ENCODE results near the gene SLIT3.
"Not testable (repeated sequence)": the region's sequence is repeated elsewhere in the genome, so short reads cannot be mapped to it uniquely, and the experiment has no call there.

Gene SLIT3

GRCh38 chr5:168637793-168638192 lies 663.1 kb downstream of the SLIT3 start:
- H3K4me3 ChIP-seq (ENCODE audit: low read depth, low read length): no peak overlapping the region
- no peak for TF ChIP-seq CTCF (IDR thresholded peaks at IDR 0.05; ENCODE audit: control insufficient read depth, extremely low read depth, insufficient read depth)
- DNase-seq (ENCODE audit: low read depth): no peak

- DNase-seq (ENCODE audit: low read depth): no peak
- H3K4me3 ChIP-seq (ENCODE audit: low read depth, low read length): no peak overlapping the region
Observed at GRCh38 chr5:168637281-168637680, 663.7 kb downstream of the SLIT3 start.

GRCh38 chr5:168630958-168631357 lies 670.0 kb downstream of the SLIT3 start:
- not testable (repeated sequence) for DNase-seq (ENCODE audit: low read depth); H3K4me3 ChIP-seq (ENCODE audit: low read depth, low read length)

More at GRCh38 chr5:168637281-168637680, 663.7 kb downstream of the SLIT3 start:
- no peak for TF ChIP-seq CTCF (IDR thresholded peaks at IDR 0.05; ENCODE audit: control insufficient read depth, extremely low read depth, insufficient read depth)

GRCh38 chr5:168624850-168625364 lies 676.0 kb downstream of the SLIT3 start:
- H3K4me3 ChIP-seq (ENCODE audit: low read depth, low read length): no peak overlapping the region
- DNase-seq (ENCODE audit: low read depth): no peak
- no peak for TF ChIP-seq CTCF (IDR thresholded peaks at IDR 0.05; ENCODE audit: control insufficient read depth, extremely low read depth, insufficient read depth)

- no peak for DNase-seq (ENCODE audit: low read depth)
- TF ChIP-seq CTCF (IDR thresholded peaks at IDR 0.05; ENCODE audit: control insufficient read depth, extremely low read depth, insufficient read depth): no peak
- no peak overlapping the region for H3K4me3 ChIP-seq (ENCODE audit: low read depth, low read length)
Observed at GRCh38 chr5:168620807-168621206, 680.1 kb downstream of the SLIT3 start.

GRCh38 chr5:168614661-168615060 lies 686.3 kb downstream of the SLIT3 start:
- no peak for DNase-seq (ENCODE audit: low read depth)
- H3K4me3 ChIP-seq (ENCODE audit: low read depth, low read length): no peak overlapping the region
- no peak for TF ChIP-seq CTCF (IDR thresholded peaks at IDR 0.05; ENCODE audit: control insufficient read depth, extremely low read depth, insufficient read depth)

GRCh38 chr5:168613996-168614395 lies 686.9 kb downstream of the SLIT3 start:
- no peak overlapping the region for H3K4me3 ChIP-seq (ENCODE audit: low read depth, low read length)
- DNase-seq (ENCODE audit: low read depth): no peak
- no peak for TF ChIP-seq CTCF (IDR thresholded peaks at IDR 0.05; ENCODE audit: control insufficient read depth, extremely low read depth, insufficient read depth)
